NB4 (cell line): ENCODE results near the gene SHISA6.

Source experiments
- DNase-seq: peaks from one replicate; pipeline ENCODE4 v3.0.0; 2010; ENCODE audit warnings: low read depth
- H3K4me3 ChIP-seq: one replicate; pipeline ENCODE4 v1.5.1; 2011; ENCODE audit warnings: mild to moderate bottlenecking, low read depth, low read length, moderate library complexity
- MYC ChIP-seq: IDR thresholded peaks from 2 replicates; pipeline ENCODE4 v1.6.1; 2011; ENCODE audit warnings: low read depth, low read length
- POLR2A ChIP-seq: IDR thresholded peaks from 2 replicates; pipeline ENCODE4 v1.6.1; 2011; ENCODE audit warnings: mild to moderate bottlenecking; ENCODE audit not compliant: insufficient read length; ENCODE audit errors: extremely low read depth
- TF ChIP-seq, protein P1 (sequence below): IDR thresholded peaks from 2 replicates; pipeline ENCODE4 v1.6.1; 2011; ENCODE audit warnings: low read depth, low read length
- TF ChIP-seq, protein P2 (sequence below): IDR thresholded peaks from one replicate; pipeline ENCODE4 v1.5.1; 2012; ENCODE audit warnings: low read depth, low read length

The SHISA6 gene

DNA sequence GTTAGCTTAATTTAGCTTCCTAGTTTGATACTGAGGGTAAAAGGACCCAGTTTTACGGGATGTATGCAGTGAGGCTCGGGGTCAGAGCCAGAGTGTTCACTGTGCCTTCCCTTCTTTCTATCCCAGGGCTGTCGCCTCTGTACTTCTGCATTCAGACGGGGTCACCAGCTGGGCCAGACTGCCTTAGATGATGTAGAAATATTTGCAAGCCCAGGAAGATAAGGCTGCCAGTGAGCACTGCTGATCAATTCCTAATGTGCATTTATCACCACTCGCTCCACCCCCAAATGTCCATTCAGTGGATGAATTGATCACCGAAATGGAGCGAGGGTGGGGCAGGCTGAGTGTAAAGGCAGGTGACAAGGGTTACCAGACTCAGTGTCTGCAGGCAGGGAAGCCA, 9.1 kb downstream of the SHISA6 start:
- no peak for DNase-seq
- H3K4me3 ChIP-seq = no peak overlapping the region
- TF ChIP-seq, protein P1, sequence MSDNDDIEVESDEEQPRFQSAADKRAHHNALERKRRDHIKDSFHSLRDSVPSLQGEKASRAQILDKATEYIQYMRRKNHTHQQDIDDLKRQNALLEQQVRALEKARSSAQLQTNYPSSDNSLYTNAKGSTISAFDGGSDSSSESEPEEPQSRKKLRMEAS = no peak
- TF ChIP-seq, protein P2, sequence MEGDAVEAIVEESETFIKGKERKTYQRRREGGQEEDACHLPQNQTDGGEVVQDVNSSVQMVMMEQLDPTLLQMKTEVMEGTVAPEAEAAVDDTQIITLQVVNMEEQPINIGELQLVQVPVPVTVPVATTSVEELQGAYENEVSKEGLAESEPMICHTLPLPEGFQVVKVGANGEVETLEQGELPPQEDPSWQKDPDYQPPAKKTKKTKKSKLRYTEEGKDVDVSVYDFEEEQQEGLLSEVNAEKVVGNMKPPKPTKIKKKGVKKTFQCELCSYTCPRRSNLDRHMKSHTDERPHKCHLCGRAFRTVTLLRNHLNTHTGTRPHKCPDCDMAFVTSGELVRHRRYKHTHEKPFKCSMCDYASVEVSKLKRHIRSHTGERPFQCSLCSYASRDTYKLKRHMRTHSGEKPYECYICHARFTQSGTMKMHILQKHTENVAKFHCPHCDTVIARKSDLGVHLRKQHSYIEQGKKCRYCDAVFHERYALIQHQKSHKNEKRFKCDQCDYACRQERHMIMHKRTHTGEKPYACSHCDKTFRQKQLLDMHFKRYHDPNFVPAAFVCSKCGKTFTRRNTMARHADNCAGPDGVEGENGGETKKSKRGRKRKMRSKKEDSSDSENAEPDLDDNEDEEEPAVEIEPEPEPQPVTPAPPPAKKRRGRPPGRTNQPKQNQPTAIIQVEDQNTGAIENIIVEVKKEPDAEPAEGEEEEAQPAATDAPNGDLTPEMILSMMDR = no peak
- TF ChIP-seq MYC (no peak), POLR2A (no peak)

DNA sequence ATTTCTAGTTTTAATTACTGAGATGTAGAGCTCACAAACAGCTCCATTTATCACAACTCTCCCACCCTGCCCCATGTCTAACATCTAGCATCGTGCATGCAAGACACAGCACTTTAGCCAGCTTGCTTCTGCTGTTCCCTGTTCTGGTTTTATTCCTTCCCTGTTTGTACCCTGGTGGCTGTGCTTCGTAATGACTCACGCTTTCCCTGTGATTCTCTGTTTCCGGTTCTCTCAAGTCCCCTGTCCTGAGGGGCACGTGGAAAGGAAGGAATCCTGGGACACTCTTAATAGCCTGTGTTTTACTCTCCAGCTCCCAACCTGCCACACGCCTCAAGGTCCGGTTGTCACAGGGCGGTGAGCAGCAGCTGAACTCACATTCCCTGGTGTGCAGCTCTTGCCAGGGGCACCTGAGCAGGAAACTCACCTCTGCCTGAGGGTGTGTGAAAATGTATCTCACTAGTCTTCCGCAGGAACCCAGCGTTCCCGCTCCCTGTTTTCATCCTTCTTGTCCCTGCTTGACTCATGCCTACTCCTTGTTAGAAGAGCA, 10.6 kb downstream of the SHISA6 start:
- no peak overlapping the region for H3K4me3 ChIP-seq
- TF ChIP-seq MYC = no peak
- no peak for TF ChIP-seq POLR2A
- TF ChIP-seq, protein P1 = no peak
- TF ChIP-seq, protein P2 = no peak
- DNase-seq = peak; percentile 5

DNA sequence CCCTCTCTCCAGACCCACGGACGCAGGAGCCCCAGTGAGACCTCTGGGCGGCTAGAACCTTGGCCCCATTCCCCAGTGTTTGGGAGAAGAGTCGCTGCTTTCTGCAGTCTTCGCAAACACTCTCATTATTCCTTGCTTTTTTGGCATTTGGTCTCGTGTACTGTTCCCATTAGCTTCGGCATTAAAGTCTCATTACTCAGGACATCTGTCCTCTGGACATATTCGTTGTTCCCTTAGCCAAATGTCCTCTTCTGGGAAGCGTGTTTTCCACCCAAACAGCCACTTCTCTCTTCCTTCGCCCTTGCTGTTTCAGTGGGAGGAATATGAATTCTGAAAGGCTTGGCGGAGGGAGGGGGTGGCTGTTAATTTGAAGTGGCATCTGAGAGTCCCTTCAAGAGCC, 11.1 kb downstream of the SHISA6 start:
- no peak overlapping the region for H3K4me3 ChIP-seq
- TF ChIP-seq MYC (no peak), POLR2A (no peak)
- TF ChIP-seq, protein P1 = no peak
- TF ChIP-seq, protein P2 = no peak
- no peak for DNase-seq

DNA sequence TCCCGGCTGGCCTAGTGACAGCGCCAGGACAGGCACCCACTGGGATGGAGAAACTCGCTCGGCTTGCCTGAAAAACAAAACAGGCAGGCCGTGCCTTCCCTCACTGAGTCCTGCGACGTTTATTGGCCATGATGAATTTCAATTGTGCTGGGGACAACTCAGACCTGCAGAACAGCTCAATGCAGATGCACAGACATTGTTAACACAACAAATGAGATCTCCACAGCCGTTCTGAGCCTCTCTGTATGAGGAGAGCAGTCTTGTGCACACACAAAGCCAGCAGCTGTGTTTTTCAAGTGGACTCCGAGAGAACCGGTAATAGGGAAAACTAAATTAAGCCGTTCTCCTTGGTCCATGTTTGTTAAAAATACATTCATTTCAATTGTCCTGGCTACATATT, 15.9 kb downstream of the SHISA6 start:
- TF ChIP-seq MYC = no peak
- TF ChIP-seq, protein P1 = no peak
- TF ChIP-seq, protein P2 = no peak
- no peak overlapping the region for H3K4me3 ChIP-seq
- DNase-seq = no peak

DNA sequence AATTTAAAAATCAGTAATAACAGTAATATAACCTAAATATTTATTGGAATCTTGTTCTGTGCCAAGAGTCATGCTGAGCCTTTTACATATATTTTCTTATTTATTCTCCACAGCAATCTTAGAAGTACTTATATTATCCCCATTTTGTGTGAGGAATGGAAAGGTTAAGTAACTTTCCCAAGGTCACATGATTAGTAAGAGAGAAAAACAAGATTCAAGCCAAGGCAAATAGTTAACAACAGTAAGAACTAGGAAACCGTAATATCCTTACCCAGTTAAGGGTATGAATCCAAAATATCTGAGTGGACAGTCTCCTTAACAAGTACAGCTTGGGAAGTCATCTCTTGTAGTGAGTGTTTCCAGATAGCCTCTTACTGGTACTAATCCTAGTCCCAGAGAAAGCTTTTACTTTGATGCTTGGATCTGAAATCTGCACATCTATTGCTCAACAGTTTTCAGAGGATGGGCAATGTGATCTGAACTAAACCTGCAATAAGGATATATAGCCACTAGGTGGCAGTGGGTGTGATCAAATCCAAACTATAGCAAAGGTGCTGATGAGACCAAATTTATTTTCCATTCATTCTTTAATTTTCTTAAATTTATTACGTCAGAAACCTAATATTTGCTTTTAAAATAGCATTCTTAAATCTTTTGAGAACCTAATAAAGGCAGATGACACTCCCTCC, 23.3 kb downstream of the SHISA6 start:
- peak; percentile 45 for DNase-seq
- TF ChIP-seq, protein P2 = peak; percentile 51
- TF ChIP-seq, protein P1 = no peak

More for the DNA sequence above, 23.3 kb downstream of the SHISA6 start:
- H3K4me3 ChIP-seq = no peak overlapping the region
